B cell (primary cell): ENCODE measurements around the gene JUP. TPM values are rescaled to one million over a fixed set of nuclear protein-coding genes. Genes with fewer than 3 reads are reported as not detected.

ENCODE experiments used
- ATAC-seq: fragments of 200-7000 bp; cut with Tn5 transposase; one replicate; pipeline ENCODE4 v1.10.0; 2021; ENCODE audit warnings: low read depth, mild to moderate bottlenecking, moderate number of reproducible peaks, moderate library complexity
- CTCF ChIA-PET: fragments of 350-600 bp; sonication (Branson Sonifier 250); formaldehyde crosslinking; loops from one replicate; lab custom pipeline; 2021; ENCODE audit warnings: antibody characterized with exemption, inconsistent platforms; lab: Charles Lee
- POLR2A ChIA-PET: fragments of 350-600 bp; sonication (Branson Sonifier 250); formaldehyde crosslinking; loops from one replicate; lab custom pipeline; 2021; ENCODE audit warnings: antibody characterized with exemption; lab: Charles Lee
- DNase-seq: peaks from one replicate; pipeline ENCODE4 v3.0.0; 2013
- H2AFZ ChIP-seq: 2 replicates; pipeline ENCODE4 v1.6.1; 2012; ENCODE audit warnings: mild to moderate bottlenecking, low read depth, low read length; ENCODE audit not compliant: insufficient read depth, poor library complexity, severe bottlenecking
- H3K27ac ChIP-seq, 2 donors: 1 replicate in 1 of 2; 2 replicates in 1 of 2; pipeline ENCODE4 v1.5.1; 2012 to 2013; ENCODE audit warnings: low read length in 2 of 2, mild to moderate bottlenecking in 2 of 2, moderate library complexity in 1 of 2
- H3K27me3 ChIP-seq, 4 experiments: fragments of 200-600 bp in 1 of 4; sonication (generic) in 1 of 4; replicated peaks in 1 of 4; 1 replicate in 2 of 4; 2 replicates in 2 of 4; pipeline versions ENCODE4 v1.6.1 to v1.7.0; 2013 to 2016; ENCODE audit warnings: low read length in 3 of 4, mild to moderate bottlenecking in 2 of 4, mixed read lengths in 1 of 4, moderate library complexity in 1 of 4; ENCODE audit not compliant: insufficient read depth in 4 of 4, control insufficient read depth in 3 of 4; ENCODE audit errors: control extremely low read depth in 1 of 4
- H3K36me3 ChIP-seq, 2 experiments: replicated peaks in 1 of 2; 1 replicate in 1 of 2; 2 replicates in 1 of 2; pipeline versions ENCODE4 v1.6.1 to v1.7.1; 2013; ENCODE audit warnings: low read length in 1 of 2; ENCODE audit not compliant: insufficient read depth in 2 of 2, control insufficient read depth in 1 of 2; ENCODE audit errors: control extremely low read depth in 1 of 2, extremely low read depth in 1 of 2
- H3K4me1 ChIP-seq, 2 donors: fragments of 200-600 bp in 1 of 2; sonication (generic) in 1 of 2; 1 replicate in 1 of 2; 2 replicates in 1 of 2; pipeline versions ENCODE4 v1.5.1 to v1.6.1; 2013 to 2017; ENCODE audit warnings: low read length in 2 of 2; ENCODE audit not compliant: control insufficient read depth in 2 of 2, insufficient read depth in 2 of 2
- H3K4me2 ChIP-seq: replicated peaks from 2 replicates; pipeline ENCODE3; 2012; ENCODE audit warnings: mild to moderate bottlenecking, low read depth, low read length; ENCODE audit not compliant: poor library complexity, severe bottlenecking
- H3K4me3 ChIP-seq, 5 experiments: fragments of 200-600 bp in 1 of 5; sonication (generic) in 1 of 5; 1 replicate in 3 of 5; 2 replicates in 2 of 5; pipeline versions ENCODE4 v1.5.1 to v1.7.0; 2011 to 2016; ENCODE audit warnings: low read length in 4 of 5, mild to moderate bottlenecking in 4 of 5, low read depth in 2 of 5, control low read depth in 1 of 5, moderate library complexity in 1 of 5; ENCODE audit not compliant: insufficient read depth in 1 of 5; ENCODE audit errors: control extremely low read depth in 1 of 5, extremely low read depth in 1 of 5
- H3K79me2 ChIP-seq: fragments of 200-600 bp; sonication (generic); one replicate; pipeline ENCODE4 v1.6.0; 2016; ENCODE audit warnings: low read length; ENCODE audit not compliant: control insufficient read depth, insufficient read depth
- H3K9ac ChIP-seq: fragments of 200-600 bp; sonication (generic); 2 replicates; pipeline ENCODE4 v1.6.1; 2017; ENCODE audit warnings: mild to moderate bottlenecking, low read length, moderate library complexity
- H3K9me3 ChIP-seq, 3 donors: one replicate each; pipeline versions ENCODE4 v1.6.1 to v1.7.1; 2013; ENCODE audit warnings: low read length in 2 of 3; ENCODE audit not compliant: control insufficient read depth in 2 of 3, insufficient read depth in 1 of 3; ENCODE audit errors: control extremely low read depth in 1 of 3
- H4K20me1 ChIP-seq: 2 replicates; pipeline ENCODE4 v1.6.0; 2012; ENCODE audit warnings: mild to moderate bottlenecking, low read length; ENCODE audit not compliant: insufficient read depth, control insufficient read depth, poor library complexity, severe bottlenecking
- H3K27ac Mint-ChIP-seq: one replicate; pipeline ENCODE4 v1.8.0; 2021; ENCODE audit warnings: mixed read lengths
- H3K27me3 Mint-ChIP-seq: one replicate; pipeline ENCODE4 v1.8.0; 2021; ENCODE audit warnings: mixed read lengths
- H3K4me1 Mint-ChIP-seq: one replicate; pipeline ENCODE4 v1.8.0; 2021; ENCODE audit warnings: mixed read lengths
- H3K4me3 Mint-ChIP-seq: one replicate; pipeline ENCODE4 v1.8.0; 2021; ENCODE audit warnings: mixed read lengths
- H3K9me3 Mint-ChIP-seq: one replicate; pipeline ENCODE4 v1.8.0; 2022; ENCODE audit warnings: mixed read lengths; ENCODE audit not compliant: insufficient read depth
- EZH2 ChIP-seq: IDR thresholded peaks from 2 replicates; pipeline ENCODE4 v1.6.1; 2012; ENCODE audit warnings: borderline replicate concordance, low read depth, mild to moderate bottlenecking, moderate library complexity, low read length; ENCODE audit not compliant: insufficient read depth, poor library complexity, severe bottlenecking
- WGBS: methylation state at CpG from one replicate; pipeline ENCODE4 v1.1.5; 2013; ENCODE audit warnings: missing lambda C conversion rate; ENCODE audit not compliant: insufficient coverage; 5-methylcytosine and 5-hydroxymethylcytosine counted together
- intact Hi-C: fragments of 100-400 bp; cut with micrococcal nuclease; formaldehyde crosslinking; loops from one replicate; pipeline ENCODE4 v1.10.0; 2022
- polyA plus RNA-seq: library from polyadenylated mRNA; depleted of rRNA; stranded (reverse); fragments of >200 nt; gene quantifications from 2 replicates; pipeline ENCODE4 v1.2.3, GENCODE V29; 2012
- total RNA-seq, 2 donors: library from RNA; stranded (reverse); fragments of 120-200 nt in 1 of 2; gene quantifications; 1 replicate in 1 of 2; 2 replicates in 1 of 2; pipeline versions ENCODE4 v1.2.3 to v1.2.4, GENCODE V29; 2013 to 2022
- TF ChIP-seq, protein P1 (sequence below): fragments of 200-600 bp; IDR thresholded peaks from one replicate; pipeline ENCODE4 v1.8.0; 2022; ENCODE audit warnings: antibody characterized with exemption, mild to moderate bottlenecking

Gene JUP
- total and polyA plus RNA-seq, 2 donors (not counting 1 experiment from before 2014, with no cell fraction given), result 62.9 to 63.3 TPM

DNA sequence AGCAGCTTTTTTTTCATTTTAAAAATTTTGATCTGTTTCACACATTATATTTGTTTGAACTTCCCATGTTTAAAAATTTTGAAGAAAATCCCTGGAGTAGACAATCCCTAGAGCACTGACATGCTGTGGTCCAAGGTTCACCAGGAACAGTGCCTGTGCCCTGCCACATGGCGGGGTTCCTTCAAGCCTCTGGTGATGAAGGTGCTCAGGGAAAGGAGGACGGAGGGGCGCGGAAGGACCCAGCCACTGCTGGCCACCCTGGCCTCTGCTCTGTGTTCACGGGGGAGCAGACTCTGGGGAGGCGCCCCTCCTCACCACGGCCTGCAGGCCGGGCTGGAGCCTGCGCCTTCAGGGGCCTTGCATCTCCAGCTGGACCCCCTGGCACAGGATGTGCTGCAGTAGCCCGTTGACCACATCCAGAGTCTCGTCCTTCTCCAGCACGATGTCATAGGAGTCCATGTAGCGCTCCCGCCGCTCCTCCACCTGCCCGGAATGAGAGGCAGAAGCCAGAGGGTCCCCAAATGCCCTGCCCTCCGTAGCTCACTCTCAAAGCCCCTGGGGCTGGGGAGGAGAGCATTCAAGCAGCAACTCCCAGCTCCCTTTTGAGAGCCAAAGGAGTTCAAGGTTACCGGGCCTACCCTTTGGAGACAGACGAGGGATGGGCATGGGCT lies 38.8 kb upstream of the JUP start:
- DNase-seq, result no peak

DNA sequence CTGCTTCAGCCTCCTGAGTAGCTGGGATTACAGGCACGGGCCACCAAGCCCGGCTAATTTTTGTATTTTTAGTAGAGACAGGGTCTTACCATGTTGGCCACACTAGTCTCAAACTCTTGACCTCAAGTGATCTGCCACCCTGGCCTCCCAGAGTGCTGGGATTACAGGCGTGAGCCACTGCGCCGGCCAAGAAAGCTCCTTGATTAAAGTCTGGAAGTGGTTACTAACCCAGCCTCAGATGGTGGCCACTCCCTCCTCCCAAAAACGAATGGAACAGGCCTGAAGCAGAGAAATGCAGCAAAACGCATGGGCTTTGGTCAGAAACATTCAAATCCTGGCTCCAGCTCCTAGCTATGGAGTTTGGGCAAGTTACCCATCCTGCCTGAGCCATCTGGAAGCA lies 37.6 kb upstream of the JUP start:
- H3K9me3 Mint-ChIP-seq, result no peaks in the 10 kb centered on the region
- POLR2A ChIA-PET, result no interaction called here

More for the DNA sequence above, 38.8 kb upstream of the JUP start:
- Mint-ChIP-seq H3K27me3 (no peaks in the 10 kb centered on the region), H3K9me3 (no peaks in the 10 kb centered on the region), H3K27ac (no peak overlapping the region), H3K4me1 (no peaks in the 10 kb centered on the region), H3K4me3 (no peak overlapping the region)
- Histone ChIP-seq H3K36me3 (peaks cover 0 to 25% of the 10 kb centered on the region in 2 experiments), H4K20me1 (no peaks in the 10 kb centered on the region), H2AFZ (no peak overlapping the region), H3K9ac (no peak overlapping the region), H3K27ac (no peak overlapping the region), H3K79me2 (no peaks in the 10 kb centered on the region), H3K9me3 (no peaks in the 10 kb centered on the region), H3K4me2 (no peak overlapping the region), H3K4me3 (no peak overlapping the region), H3K4me1 (no peaks in the 10 kb centered on the region), H3K27me3 (no peaks in the 10 kb centered on the region)
- ChIA-PET CTCF (no interaction called here), POLR2A (no interaction called here)
- intact Hi-C loops, result no loop called here
- TF ChIP-seq, protein P1, sequence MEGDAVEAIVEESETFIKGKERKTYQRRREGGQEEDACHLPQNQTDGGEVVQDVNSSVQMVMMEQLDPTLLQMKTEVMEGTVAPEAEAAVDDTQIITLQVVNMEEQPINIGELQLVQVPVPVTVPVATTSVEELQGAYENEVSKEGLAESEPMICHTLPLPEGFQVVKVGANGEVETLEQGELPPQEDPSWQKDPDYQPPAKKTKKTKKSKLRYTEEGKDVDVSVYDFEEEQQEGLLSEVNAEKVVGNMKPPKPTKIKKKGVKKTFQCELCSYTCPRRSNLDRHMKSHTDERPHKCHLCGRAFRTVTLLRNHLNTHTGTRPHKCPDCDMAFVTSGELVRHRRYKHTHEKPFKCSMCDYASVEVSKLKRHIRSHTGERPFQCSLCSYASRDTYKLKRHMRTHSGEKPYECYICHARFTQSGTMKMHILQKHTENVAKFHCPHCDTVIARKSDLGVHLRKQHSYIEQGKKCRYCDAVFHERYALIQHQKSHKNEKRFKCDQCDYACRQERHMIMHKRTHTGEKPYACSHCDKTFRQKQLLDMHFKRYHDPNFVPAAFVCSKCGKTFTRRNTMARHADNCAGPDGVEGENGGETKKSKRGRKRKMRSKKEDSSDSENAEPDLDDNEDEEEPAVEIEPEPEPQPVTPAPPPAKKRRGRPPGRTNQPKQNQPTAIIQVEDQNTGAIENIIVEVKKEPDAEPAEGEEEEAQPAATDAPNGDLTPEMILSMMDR, result no peak
- no peak for TF ChIP-seq EZH2
- 96% methylated on average over 18 of the region's 19 CpGs for WGBS
- no peak for ATAC-seq

More for the DNA sequence above, 37.6 kb upstream of the JUP start:
- no peak for TF ChIP-seq EZH2
- TF ChIP-seq, protein P1, result no peak
- WGBS, result 93% methylated on average over 4 of the region's 7 CpGs
- Histone ChIP-seq H3K9me3 (no peaks in the 10 kb centered on the region), H3K27me3 (no peaks in the 10 kb centered on the region), H3K4me2 (no peak overlapping the region), H3K9ac (no peak overlapping the region), H3K79me2 (no peaks in the 10 kb centered on the region), H3K4me3 (no peak overlapping the region), H4K20me1 (no peaks in the 10 kb centered on the region), H3K27ac (no peak overlapping the region), H2AFZ (no peak overlapping the region), H3K4me1 (no peaks in the 10 kb centered on the region), H3K36me3 (peaks cover 0 to 19% of the 10 kb centered on the region in 2 experiments)
- no peak for DNase-seq
- intact Hi-C loops, result no loop called here
- Mint-ChIP-seq H3K4me3 (no peak overlapping the region), H3K27ac (no peak overlapping the region), H3K27me3 (no peaks in the 10 kb centered on the region), H3K4me1 (no peaks in the 10 kb centered on the region)
- CTCF ChIA-PET, result no interaction called here
- no peak for ATAC-seq
